HepG2 (cell line): Measurements from ENCODE around the gene MTFP1. TPM values are rescaled to one million over a fixed set of nuclear protein-coding genes. Genes with fewer than 3 reads are reported as not detected.

Source experiments
- ARNTL ChIP-seq: sonication (generic); formaldehyde crosslinking; IDR thresholded peaks from 2 replicates; pipeline ENCODE4 v1.4.0; 2020; ENCODE audit warnings: mild to moderate bottlenecking, missing genetic modification reagents
- KDM2A ChIP-seq: sonication (generic); formaldehyde crosslinking; IDR thresholded peaks from 2 replicates; pipeline ENCODE4 v1.4.0; 2020; ENCODE audit warnings: low read depth, missing genetic modification reagents, borderline replicate concordance
- SRY ChIP-seq: sonication (generic); formaldehyde crosslinking; IDR thresholded peaks from 2 replicates; pipeline ENCODE4 v1.8.0; 2022; ENCODE audit warnings: mild to moderate bottlenecking, missing genetic modification reagents
- TEAD3 ChIP-seq: optimal IDR thresholded peaks from 2 replicates; pipeline ENCODE3; 2016; ENCODE audit warnings: borderline replicate concordance
- ZKSCAN1 ChIP-seq: fragments of 150-350 bp; IDR thresholded peaks from 2 replicates; pipeline ENCODE4 v1.6.1; 2014; ENCODE audit warnings: low read length
- ZNF263 ChIP-seq: sonication (generic); formaldehyde crosslinking; IDR thresholded peaks from 2 replicates; pipeline ENCODE4 v1.4.0; 2020; ENCODE audit warnings: missing genetic modification reagents
- polyA plus RNA-seq, 8 experiments: library from polyadenylated mRNA; depleted of rRNA in 3 of 8; stranded (reverse) in 7 of 8; unstranded in 1 of 8; fragments of >200 nt; fragmentation: Illumina TruSeq in 4 of 8; extraction: Trizol in 4 of 8; gene quantifications; 2 replicates each; pipeline versions ENCODE4 v1.2.1 to v1.2.3, GENCODE V29; 2011 to 2016; ENCODE audit warnings: low read depth in 4 of 8, missing spikeins in 1 of 8, mixed read lengths in 1 of 8; ENCODE audit not compliant: insufficient read depth in 1 of 8
- total RNA-seq, 5 experiments: library from RNA; depleted of rRNA; stranded (reverse); fragments of >200 nt; fragmentation: Illumina TruSeq; extraction: Trizol; gene quantifications; 2 replicates each; pipeline ENCODE4 v1.2.3, GENCODE V29; 2016; ENCODE audit warnings: low read depth in 1 of 5
- TF ChIP-seq, protein P1 (sequence below): IDR thresholded peaks from 2 replicates; pipeline ENCODE4 v1.6.1; 2016; ENCODE audit warnings: missing compliant biosample characterization, missing genetic modification reagents, borderline replicate concordance
- TF ChIP-seq, protein P2 (sequence below): sonication (generic); formaldehyde crosslinking; IDR thresholded peaks from 2 replicates; pipeline ENCODE4 v1.9.0; 2021; ENCODE audit warnings: missing genetic modification reagents, borderline replicate concordance
- TF ChIP-seq, protein P3 (sequence below): IDR thresholded peaks from 2 replicates; pipeline ENCODE4 v1.6.1; 2016; ENCODE audit warnings: low read depth, missing genetic modification reagents, missing compliant biosample characterization
- TF ChIP-seq, protein P4 (sequence below): sonication (generic); formaldehyde crosslinking; IDR thresholded peaks from 2 replicates; pipeline ENCODE4 v1.9.0; 2021; ENCODE audit warnings: missing genetic modification reagents, mild to moderate bottlenecking, borderline replicate concordance
- TF ChIP-seq, protein P5 (sequence below): sonication (generic); formaldehyde crosslinking; IDR thresholded peaks from 2 replicates; pipeline ENCODE4 v1.4.0; 2020; ENCODE audit warnings: missing genetic modification reagents, borderline replicate concordance
- TF ChIP-seq, protein P6 (sequence below): IDR thresholded peaks from 2 replicates; pipeline ENCODE4 v1.6.1; 2016; ENCODE audit warnings: mild to moderate bottlenecking, missing biosample characterization, missing genetic modification reagents

MTFP1 gene
- total and polyA plus RNA-seq, 2 of the 13 experiments (the other 11 are each of a cell fraction or from before 2014, with no cell fraction given), result 29.5 to 45.6 TPM

DNA sequence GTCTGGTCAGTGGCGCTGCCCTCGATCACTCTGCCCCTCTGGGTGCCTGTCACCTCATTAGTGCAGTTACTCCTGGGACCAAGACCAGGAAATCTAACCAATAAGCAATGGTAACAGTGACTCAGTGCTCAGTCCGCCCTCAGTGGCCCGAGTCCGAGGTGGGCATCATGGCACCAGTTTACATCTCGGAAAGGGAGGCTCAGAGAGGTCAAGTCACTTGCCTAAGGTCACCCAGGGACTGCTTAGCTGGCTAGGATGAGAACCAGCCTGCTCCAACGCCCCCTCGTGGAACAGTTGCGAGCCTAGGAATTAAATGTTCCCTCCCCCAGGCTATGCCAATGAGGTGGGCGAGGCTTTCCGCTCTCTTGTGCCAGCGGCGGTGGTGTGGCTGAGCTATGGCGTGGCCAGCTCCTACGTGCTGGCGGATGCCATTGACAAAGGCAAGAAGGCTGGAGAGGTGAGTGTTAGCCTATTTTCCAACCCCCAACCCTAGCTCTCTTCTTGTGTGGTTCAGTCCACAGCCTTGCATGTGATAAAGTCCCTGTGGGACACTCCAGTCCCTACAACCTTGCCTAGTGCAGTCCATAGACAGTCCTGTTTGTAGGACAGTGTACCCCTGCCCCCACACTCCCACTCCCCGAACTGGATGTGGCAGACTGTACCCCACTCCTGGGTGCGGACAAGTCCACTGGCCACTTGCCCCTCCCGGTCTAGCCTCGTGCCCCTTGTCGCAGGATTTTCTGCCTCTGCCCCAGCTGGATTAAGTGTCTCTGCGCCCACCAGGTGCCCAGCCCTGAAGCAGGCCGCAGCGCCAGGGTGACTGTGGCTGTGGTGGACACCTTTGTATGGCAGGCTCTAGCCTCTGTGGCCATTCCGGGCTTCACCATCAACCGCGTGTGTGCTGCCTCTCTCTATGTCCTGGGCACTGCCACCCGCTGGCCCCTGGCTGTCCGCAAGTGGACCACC is 1.1 kb downstream of the MTFP1 start (continued):
- no peak for TF ChIP-seq ZKSCAN1
- TF ChIP-seq, protein P1, sequence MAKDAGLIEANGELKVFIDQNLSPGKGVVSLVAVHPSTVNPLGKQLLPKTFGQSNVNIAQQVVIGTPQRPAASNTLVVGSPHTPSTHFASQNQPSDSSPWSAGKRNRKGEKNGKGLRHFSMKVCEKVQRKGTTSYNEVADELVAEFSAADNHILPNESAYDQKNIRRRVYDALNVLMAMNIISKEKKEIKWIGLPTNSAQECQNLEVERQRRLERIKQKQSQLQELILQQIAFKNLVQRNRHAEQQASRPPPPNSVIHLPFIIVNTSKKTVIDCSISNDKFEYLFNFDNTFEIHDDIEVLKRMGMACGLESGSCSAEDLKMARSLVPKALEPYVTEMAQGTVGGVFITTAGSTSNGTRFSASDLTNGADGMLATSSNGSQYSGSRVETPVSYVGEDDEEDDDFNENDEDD (CRISPR knock-in tag), result no peak
- TF ChIP-seq, protein P2, sequence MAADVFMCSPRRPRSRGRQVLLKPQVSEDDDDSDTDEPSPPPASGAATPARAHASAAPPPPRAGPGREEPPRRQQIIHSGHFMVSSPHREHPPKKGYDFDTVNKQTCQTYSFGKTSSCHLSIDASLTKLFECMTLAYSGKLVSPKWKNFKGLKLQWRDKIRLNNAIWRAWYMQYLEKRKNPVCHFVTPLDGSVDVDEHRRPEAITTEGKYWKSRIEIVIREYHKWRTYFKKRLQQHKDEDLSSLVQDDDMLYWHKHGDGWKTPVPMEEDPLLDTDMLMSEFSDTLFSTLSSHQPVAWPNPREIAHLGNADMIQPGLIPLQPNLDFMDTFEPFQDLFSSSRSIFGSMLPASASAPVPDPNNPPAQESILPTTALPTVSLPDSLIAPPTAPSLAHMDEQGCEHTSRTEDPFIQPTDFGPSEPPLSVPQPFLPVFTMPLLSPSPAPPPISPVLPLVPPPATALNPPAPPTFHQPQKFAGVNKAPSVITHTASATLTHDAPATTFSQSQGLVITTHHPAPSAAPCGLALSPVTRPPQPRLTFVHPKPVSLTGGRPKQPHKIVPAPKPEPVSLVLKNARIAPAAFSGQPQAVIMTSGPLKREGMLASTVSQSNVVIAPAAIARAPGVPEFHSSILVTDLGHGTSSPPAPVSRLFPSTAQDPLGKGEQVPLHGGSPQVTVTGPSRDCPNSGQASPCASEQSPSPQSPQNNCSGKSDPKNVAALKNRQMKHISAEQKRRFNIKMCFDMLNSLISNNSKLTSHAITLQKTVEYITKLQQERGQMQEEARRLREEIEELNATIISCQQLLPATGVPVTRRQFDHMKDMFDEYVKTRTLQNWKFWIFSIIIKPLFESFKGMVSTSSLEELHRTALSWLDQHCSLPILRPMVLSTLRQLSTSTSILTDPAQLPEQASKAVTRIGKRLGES (CRISPR knock-in tag), result no peak
- TF ChIP-seq ARNTL (CRISPR knock-in tag), result no peak
- TF ChIP-seq ZNF263, result no peak
- TF ChIP-seq, protein P3, sequence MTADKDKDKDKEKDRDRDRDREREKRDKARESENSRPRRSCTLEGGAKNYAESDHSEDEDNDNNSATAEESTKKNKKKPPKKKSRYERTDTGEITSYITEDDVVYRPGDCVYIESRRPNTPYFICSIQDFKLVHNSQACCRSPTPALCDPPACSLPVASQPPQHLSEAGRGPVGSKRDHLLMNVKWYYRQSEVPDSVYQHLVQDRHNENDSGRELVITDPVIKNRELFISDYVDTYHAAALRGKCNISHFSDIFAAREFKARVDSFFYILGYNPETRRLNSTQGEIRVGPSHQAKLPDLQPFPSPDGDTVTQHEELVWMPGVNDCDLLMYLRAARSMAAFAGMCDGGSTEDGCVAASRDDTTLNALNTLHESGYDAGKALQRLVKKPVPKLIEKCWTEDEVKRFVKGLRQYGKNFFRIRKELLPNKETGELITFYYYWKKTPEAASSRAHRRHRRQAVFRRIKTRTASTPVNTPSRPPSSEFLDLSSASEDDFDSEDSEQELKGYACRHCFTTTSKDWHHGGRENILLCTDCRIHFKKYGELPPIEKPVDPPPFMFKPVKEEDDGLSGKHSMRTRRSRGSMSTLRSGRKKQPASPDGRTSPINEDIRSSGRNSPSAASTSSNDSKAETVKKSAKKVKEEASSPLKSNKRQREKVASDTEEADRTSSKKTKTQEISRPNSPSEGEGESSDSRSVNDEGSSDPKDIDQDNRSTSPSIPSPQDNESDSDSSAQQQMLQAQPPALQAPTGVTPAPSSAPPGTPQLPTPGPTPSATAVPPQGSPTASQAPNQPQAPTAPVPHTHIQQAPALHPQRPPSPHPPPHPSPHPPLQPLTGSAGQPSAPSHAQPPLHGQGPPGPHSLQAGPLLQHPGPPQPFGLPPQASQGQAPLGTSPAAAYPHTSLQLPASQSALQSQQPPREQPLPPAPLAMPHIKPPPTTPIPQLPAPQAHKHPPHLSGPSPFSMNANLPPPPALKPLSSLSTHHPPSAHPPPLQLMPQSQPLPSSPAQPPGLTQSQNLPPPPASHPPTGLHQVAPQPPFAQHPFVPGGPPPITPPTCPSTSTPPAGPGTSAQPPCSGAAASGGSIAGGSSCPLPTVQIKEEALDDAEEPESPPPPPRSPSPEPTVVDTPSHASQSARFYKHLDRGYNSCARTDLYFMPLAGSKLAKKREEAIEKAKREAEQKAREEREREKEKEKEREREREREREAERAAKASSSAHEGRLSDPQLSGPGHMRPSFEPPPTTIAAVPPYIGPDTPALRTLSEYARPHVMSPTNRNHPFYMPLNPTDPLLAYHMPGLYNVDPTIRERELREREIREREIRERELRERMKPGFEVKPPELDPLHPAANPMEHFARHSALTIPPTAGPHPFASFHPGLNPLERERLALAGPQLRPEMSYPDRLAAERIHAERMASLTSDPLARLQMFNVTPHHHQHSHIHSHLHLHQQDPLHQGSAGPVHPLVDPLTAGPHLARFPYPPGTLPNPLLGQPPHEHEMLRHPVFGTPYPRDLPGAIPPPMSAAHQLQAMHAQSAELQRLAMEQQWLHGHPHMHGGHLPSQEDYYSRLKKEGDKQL (CRISPR knock-in tag), result no peak
- TF ChIP-seq, protein P4, sequence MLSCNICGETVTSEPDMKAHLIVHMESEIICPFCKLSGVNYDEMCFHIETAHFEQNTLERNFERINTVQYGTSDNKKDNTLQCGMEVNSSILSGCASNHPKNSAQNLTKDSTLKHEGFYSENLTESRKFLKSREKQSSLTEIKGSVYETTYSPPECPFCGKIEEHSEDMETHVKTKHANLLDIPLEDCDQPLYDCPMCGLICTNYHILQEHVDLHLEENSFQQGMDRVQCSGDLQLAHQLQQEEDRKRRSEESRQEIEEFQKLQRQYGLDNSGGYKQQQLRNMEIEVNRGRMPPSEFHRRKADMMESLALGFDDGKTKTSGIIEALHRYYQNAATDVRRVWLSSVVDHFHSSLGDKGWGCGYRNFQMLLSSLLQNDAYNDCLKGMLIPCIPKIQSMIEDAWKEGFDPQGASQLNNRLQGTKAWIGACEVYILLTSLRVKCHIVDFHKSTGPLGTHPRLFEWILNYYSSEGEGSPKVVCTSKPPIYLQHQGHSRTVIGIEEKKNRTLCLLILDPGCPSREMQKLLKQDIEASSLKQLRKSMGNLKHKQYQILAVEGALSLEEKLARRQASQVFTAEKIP (CRISPR knock-in tag), result no peak
- TF ChIP-seq TEAD3 (CRISPR knock-in tag), result peak; percentile 39
- TF ChIP-seq, protein P5, sequence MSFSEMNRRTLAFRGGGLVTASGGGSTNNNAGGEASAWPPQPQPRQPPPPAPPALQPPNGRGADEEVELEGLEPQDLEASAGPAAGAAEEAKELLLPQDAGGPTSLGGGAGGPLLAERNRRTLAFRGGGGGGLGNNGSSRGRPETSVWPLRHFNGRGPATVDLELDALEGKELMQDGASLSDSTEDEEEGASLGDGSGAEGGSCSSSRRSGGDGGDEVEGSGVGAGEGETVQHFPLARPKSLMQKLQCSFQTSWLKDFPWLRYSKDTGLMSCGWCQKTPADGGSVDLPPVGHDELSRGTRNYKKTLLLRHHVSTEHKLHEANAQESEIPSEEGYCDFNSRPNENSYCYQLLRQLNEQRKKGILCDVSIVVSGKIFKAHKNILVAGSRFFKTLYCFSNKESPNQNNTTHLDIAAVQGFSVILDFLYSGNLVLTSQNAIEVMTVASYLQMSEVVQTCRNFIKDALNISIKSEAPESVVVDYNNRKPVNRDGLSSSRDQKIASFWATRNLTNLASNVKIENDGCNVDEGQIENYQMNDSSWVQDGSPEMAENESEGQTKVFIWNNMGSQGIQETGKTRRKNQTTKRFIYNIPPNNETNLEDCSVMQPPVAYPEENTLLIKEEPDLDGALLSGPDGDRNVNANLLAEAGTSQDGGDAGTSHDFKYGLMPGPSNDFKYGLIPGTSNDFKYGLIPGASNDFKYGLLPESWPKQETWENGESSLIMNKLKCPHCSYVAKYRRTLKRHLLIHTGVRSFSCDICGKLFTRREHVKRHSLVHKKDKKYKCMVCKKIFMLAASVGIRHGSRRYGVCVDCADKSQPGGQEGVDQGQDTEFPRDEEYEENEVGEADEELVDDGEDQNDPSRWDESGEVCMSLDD, result no peak
- TF ChIP-seq, protein P6, sequence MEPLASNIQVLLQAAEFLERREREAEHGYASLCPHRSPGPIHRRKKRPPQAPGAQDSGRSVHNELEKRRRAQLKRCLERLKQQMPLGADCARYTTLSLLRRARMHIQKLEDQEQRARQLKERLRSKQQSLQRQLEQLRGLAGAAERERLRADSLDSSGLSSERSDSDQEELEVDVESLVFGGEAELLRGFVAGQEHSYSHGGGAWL (CRISPR knock-in tag), result no peak
- TF ChIP-seq SRY (CRISPR knock-in tag), result no peak
- no peak; the same call in 1 of the 2 replicates for TF ChIP-seq KDM2A (CRISPR knock-in tag)
